NCI-H128 (cell line): ENCODE data around the gene ATOSB.

Source experiments
- DNase-seq: peaks from one replicate; lab custom pipeline; 2025; ENCODE audit not compliant: unreplicated experiment; lab: John Stamatoyannopoulos, UW

The ATOSB gene

GRCh38 chr9:35089434-35089833 is 26.2 kb downstream of the ATOSB start:
- DNase-seq: no peak

- DNase-seq: no peak
These were observed 30.6 kb downstream of the ATOSB start for GRCh38 chr9:35085078-35085477.

GRCh38 chr9:35079426-35080341 is 36.0 kb downstream of the ATOSB start, which contains the start of gene FANCG:
Gene FANCG (minus strand): TSS chr9:35079942. CDS start chr9:35079524, 418 bp downstream.
- peak; percentile 91 for DNase-seq

GRCh38 chr9:35079041-35079425 is 36.6 kb downstream of the ATOSB start:
- no peak for DNase-seq

GRCh38 chr9:35078066-35078465 is 37.6 kb downstream of the ATOSB start:
- no peak for DNase-seq

- no peak for DNase-seq
These were observed 38.8 kb downstream of the ATOSB start for GRCh38 chr9:35076848-35077247.

- no peak for DNase-seq
These were observed 40.3 kb downstream of the ATOSB start for GRCh38 chr9:35075358-35075757.

GRCh38 chr9:35074791-35075190 is 40.9 kb downstream of the ATOSB start:
- no peak for DNase-seq

GRCh38 chr9:35074141-35074540 is 41.5 kb downstream of the ATOSB start:
- DNase-seq: no peak

GRCh38 chr9:35073279-35073612 is 42.4 kb downstream of the ATOSB start:
- no peak for DNase-seq

GRCh38 chr9:35072461-35073278 is 43.0 kb downstream of the ATOSB start, which contains the start of gene VCP:
Gene VCP (minus strand): TSS chr9:35072625. CDS start chr9:35072353, 272 bp downstream.
- DNase-seq: peak; percentile 98

GRCh38 chr9:35071814-35072460 is 43.7 kb downstream of the ATOSB start:
- peak; percentile 68 for DNase-seq

- no peak for DNase-seq
These were observed 44.5 kb downstream of the ATOSB start for GRCh38 chr9:35070823-35071813.

- no peak for DNase-seq
These were observed 46.6 kb downstream of the ATOSB start for GRCh38 chr9:35069020-35069419.

GRCh38 chr9:35067056-35067455 is 48.6 kb downstream of the ATOSB start:
- no peak for DNase-seq

GRCh38 chr9:35060548-35061207 is 55.0 kb downstream of the ATOSB start:
- no peak for DNase-seq

- DNase-seq: no peak
These were observed 56.2 kb downstream of the ATOSB start for GRCh38 chr9:35059438-35059837.

- DNase-seq: no peak
These were observed 58.4 kb downstream of the ATOSB start for GRCh38 chr9:35057271-35057620.

GRCh38 chr9:35056571-35057270 is 58.9 kb downstream of the ATOSB start:
- no peak for DNase-seq
